GM12873 (cell line): ENCODE measurements around the gene ZNF205.

Source experiments
- CTCF ChIP-seq: IDR thresholded peaks from 2 replicates; pipeline ENCODE4 v1.5.1; 2012; ENCODE audit warnings: low read depth, mild to moderate bottlenecking, moderate library complexity, low read length, control low read depth; ENCODE audit not compliant: insufficient read depth; ENCODE audit errors: missing control alignments

ZNF205 gene

GRCh38 chr16:3088925-3089716, 23.3 kb upstream of the ZNF205 start:
- TF ChIP-seq CTCF, result no peak

DNA sequence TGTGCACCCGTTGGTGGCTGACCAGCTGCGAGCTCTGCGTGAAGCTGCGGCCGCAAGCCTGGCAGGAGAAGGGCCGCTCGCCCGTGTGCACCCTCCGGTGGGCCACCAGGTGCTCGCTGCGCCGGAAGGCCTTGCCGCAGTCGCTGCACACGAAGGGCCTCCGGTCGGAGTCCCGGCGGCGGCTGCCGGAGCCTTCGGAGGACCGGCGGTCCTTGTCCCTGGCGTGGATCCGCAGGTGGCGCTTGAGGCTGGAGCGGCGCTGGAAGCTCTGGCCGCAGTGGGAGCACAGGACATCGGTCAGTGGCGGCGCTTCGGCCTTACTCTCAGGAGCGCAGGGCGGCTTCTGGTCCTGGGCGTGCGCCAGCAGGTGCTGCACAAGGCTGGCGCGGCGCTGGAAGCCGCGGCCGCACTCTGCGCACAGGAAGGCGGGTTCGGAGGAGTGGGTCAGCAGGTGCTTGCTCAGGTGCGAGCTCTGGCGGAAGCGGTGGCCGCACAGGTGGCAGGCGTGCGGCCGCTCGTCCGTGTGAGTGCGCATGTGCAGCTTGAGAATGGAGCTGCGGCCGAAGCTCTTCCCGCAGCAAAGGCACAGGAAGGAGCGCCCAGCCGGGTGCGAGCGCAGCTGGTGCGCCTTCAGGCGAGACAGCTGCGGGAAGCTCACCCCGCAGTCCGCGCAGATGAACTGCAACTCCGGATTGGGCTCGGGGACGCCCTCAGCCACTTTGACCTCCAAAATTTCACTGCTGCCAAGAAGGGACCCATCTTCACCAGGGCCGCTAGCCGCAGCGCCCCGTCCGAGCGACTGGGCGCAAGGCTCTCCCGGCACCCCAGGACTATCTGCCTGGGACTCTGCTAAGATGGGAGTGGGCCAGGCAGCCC, 22.4 kb upstream of the ZNF205 start:
- no peak for TF ChIP-seq CTCF

- no peak for TF ChIP-seq CTCF
Measured at GRCh38 chr16:3091551-3091950, 20.8 kb upstream of the ZNF205 start.

DNA sequence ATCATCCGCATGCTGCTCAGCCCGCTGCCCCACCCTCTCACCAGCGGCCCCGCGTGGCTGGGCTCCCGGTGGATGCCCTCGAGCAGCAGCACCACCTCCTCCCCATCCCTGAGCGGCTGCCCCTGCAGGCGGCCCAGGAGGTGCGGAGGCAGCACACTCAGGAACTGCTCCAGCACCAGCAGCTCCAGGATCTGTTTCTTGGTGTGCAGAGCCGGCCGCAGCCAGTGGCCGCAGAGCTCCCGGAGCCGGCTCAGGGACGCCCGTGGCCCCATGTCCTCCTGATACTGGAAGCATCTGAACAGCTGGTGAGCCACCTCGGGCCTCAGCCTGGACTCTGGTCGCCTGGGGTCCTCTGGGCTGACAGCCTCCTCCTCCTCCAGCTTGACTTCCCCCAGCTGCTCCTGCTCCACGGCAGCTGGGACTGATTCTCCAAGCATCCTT, 19.9 kb upstream of the ZNF205 start:
- TF ChIP-seq CTCF, result no peak

DNA sequence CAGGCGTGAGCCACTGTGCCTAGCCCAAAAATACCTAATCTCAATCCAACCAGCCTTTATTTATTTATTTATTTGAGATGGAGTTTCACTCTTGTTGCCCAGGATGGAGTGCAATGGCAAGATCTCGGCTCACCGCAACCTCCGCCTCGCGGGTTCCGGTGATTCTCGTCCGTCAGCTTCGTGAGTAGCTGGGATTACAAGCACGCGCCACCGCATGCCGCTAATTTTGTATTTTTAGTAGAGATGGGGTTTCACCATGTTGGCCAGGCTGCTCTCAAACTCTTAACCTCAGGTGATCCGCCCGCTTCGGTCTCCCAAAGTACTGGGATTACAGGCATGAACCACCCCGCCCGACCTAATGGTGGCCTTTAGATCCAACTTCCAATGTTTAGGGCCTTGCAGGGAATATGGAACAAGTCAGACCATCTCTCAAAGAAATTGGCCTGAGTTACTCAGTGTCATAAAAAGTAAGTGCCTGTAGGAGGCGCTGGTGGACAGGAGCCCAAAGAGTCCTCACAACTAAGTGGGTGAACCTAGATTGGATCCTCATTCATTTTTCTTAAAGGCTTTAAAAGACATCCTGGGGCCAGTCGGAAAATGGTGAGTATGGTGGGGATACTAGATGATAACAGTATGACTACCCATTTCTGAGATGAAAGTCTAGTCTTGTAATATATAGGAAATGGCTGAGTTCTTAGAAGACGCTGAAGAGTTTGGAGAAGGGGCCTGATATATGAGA, 17.9 kb upstream of the ZNF205 start:
- TF ChIP-seq CTCF, result peak; percentile 83

DNA sequence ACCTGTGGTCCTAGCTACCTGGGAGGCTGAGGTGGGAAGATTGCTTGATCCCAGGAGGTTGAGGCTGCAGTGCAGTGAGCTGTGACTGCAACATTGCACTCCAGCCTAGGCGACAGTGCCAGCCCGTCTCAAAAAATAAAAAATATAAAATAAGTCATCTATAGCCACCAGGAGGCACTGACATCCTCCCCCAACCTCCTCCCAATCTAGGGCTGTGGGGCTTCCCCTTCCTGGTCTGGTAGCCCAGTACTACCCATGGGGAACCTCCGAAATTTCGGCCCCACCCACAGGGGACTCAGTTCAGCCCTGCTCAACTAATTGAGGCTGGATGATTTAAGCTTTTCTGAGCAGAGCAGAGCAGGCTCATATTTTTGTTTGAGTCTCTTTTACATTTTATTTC, 16.5 kb upstream of the ZNF205 start:
- peak; percentile 62 for TF ChIP-seq CTCF

DNA sequence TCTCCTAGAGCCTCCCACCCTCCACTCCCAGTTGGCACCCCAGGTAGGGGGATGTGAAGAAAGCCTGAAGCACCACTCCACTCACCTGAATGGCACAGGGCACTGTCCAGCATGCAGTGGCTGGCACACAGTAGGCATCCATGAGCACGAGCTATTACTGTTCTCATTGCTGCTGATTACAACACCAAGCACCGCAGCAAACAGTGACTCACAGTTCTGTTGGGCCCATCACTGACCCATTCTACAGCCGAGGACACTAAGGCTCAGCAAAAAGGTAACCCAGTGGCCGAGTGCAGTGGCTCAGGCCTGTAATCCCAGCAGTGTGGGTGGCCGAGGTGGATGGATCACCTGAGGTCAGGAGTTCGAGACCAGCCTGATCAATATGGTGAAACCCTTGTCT, 16.0 kb upstream of the ZNF205 start:
- no peak for TF ChIP-seq CTCF
